HepG2 (cell line): ENCODE measurements around the gene ZNF3. TPM values are rescaled to one million over a fixed set of nuclear protein-coding genes. Genes with fewer than 3 reads are reported as not detected.

Experiments
- DPF2 ChIP-seq: sonication (generic); formaldehyde crosslinking; IDR thresholded peaks from 2 replicates; pipeline ENCODE4 v1.4.0; 2020; ENCODE audit warnings: mild to moderate bottlenecking, low read depth, missing genetic modification reagents, borderline replicate concordance
- GATAD1 ChIP-seq: IDR thresholded peaks from 2 replicates; pipeline ENCODE4 v1.6.1; 2016; ENCODE audit warnings: missing genetic modification reagents, missing compliant biosample characterization
- GTF3A ChIP-seq: sonication (generic); formaldehyde crosslinking; conservative IDR thresholded peaks from 2 replicates; pipeline ENCODE4 v1.4.0; 2020; ENCODE audit warnings: mild to moderate bottlenecking, missing genetic modification reagents
- HCFC1 ChIP-seq: fragments of 150-350 bp; IDR thresholded peaks from 2 replicates; pipeline ENCODE4 v1.6.1; 2014; ENCODE audit warnings: low read depth, low read length
- KLF11 ChIP-seq: IDR thresholded peaks from 2 replicates; pipeline ENCODE4 v1.6.1; 2016; ENCODE audit warnings: missing compliant biosample characterization
- MAFF ChIP-seq: IDR thresholded peaks from 2 replicates; pipeline ENCODE4 v1.6.1; 2011; ENCODE audit warnings: low read depth, low read length, improper control_type of control experiment
- NAIF1 ChIP-seq: sonication (generic); formaldehyde crosslinking; IDR thresholded peaks from 2 replicates; pipeline ENCODE4 v1.5.0; 2020; ENCODE audit warnings: mild to moderate bottlenecking, missing genetic modification reagents, borderline replicate concordance
- NFYB ChIP-seq: sonication (generic); formaldehyde crosslinking; IDR thresholded peaks from 2 replicates; pipeline ENCODE4 v1.4.0; 2020; ENCODE audit warnings: missing genetic modification reagents
- PCBP2 ChIP-seq: fragments of 200-400 bp; formaldehyde crosslinking; optimal IDR thresholded peaks from 2 replicates; pipeline ENCODE3; 2018; ENCODE audit warnings: low read length, low read depth; ENCODE audit not compliant: poor library complexity, severe bottlenecking
- RAD51 ChIP-seq: fragments of 450-650 bp; IDR thresholded peaks from 2 replicates; pipeline ENCODE4 v1.6.1; 2016; ENCODE audit warnings: borderline replicate concordance
- SATB2 ChIP-seq: sonication (generic); formaldehyde crosslinking; IDR thresholded peaks from 2 replicates; pipeline ENCODE4 v1.5.0; 2020; ENCODE audit warnings: missing genetic modification reagents
- TFE3 ChIP-seq: IDR thresholded peaks from 2 replicates; pipeline ENCODE4 v1.6.1; 2016
- U2AF1 ChIP-seq: fragments of 200-400 bp; formaldehyde crosslinking; optimal IDR thresholded peaks from 2 replicates; pipeline ENCODE3; 2017; ENCODE audit warnings: mild to moderate bottlenecking, low read depth, low read length
- ZFP82 ChIP-seq: sonication (generic); formaldehyde crosslinking; IDR thresholded peaks from 2 replicates; pipeline ENCODE4 v1.5.1; 2020; ENCODE audit warnings: mild to moderate bottlenecking, missing genetic modification reagents, borderline replicate concordance
- ZFY ChIP-seq: sonication (generic); formaldehyde crosslinking; IDR thresholded peaks from 2 replicates; pipeline ENCODE4 v1.4.0; 2020; ENCODE audit warnings: missing genetic modification reagents
- ZNF543 ChIP-seq: sonication (generic); formaldehyde crosslinking; IDR thresholded peaks from 2 replicates; pipeline ENCODE4 v1.4.0; 2020; ENCODE audit warnings: mild to moderate bottlenecking, missing genetic modification reagents
- ZNF619 ChIP-seq: sonication (generic); formaldehyde crosslinking; IDR thresholded peaks from 2 replicates; pipeline ENCODE4 v1.4.0; 2020; ENCODE audit warnings: mild to moderate bottlenecking, missing genetic modification reagents
- ZNF709 ChIP-seq: sonication (generic); formaldehyde crosslinking; IDR thresholded peaks from 2 replicates; pipeline ENCODE4 v1.5.0; 2020; ENCODE audit warnings: mild to moderate bottlenecking, missing genetic modification reagents
- polyA plus RNA-seq, 8 experiments: library from polyadenylated mRNA; depleted of rRNA in 3 of 8; stranded (reverse) in 7 of 8; unstranded in 1 of 8; fragments of >200 nt; fragmentation: Illumina TruSeq in 4 of 8; extraction: Trizol in 4 of 8; gene quantifications; 2 replicates each; pipeline versions ENCODE4 v1.2.1 to v1.2.3, GENCODE V29; 2011 to 2016; ENCODE audit warnings: low read depth in 4 of 8, missing spikeins in 1 of 8, mixed read lengths in 1 of 8; ENCODE audit not compliant: insufficient read depth in 1 of 8
- total RNA-seq, 5 experiments: library from RNA; depleted of rRNA; stranded (reverse); fragments of >200 nt; fragmentation: Illumina TruSeq; extraction: Trizol; gene quantifications; 2 replicates each; pipeline ENCODE4 v1.2.3, GENCODE V29; 2016; ENCODE audit warnings: low read depth in 1 of 5
- TF ChIP-seq, protein P1 (sequence below): IDR thresholded peaks from 2 replicates; pipeline ENCODE4 v1.4.0; 2020; ENCODE audit warnings: mild to moderate bottlenecking, missing genetic modification reagents
- TF ChIP-seq, protein P2 (sequence below): IDR thresholded peaks from 2 replicates; pipeline ENCODE4 v1.6.1; 2012; ENCODE audit warnings: low read length, improper control_type of control experiment
- TF ChIP-seq, protein P3 (sequence below): sonication (generic); formaldehyde crosslinking; IDR thresholded peaks from 2 replicates; pipeline ENCODE4 v1.5.1; 2020; ENCODE audit warnings: mild to moderate bottlenecking, missing genetic modification reagents, moderate library complexity

The ZNF3 gene
- total and polyA plus RNA-seq, 2 of the 13 experiments (the other 11 are each of a cell fraction or from before 2014, with no cell fraction given), result 33.7 to 56.9 TPM

- TF ChIP-seq PCBP2, result no peak
- TF ChIP-seq ZFY (CRISPR knock-in tag), result peak; percentile 73
- TF ChIP-seq HCFC1, result peak; percentile 43; the same call in 1 of the 2 replicates
- 0 out of 2 replicates have a peak, but pooled peaks have one; percentile 41 for TF ChIP-seq ZNF709 (CRISPR knock-in tag)
- TF ChIP-seq KLF11 (CRISPR knock-in tag), result no peak
- no peak for TF ChIP-seq GTF3A (CRISPR knock-in tag)
- no peak for TF ChIP-seq ZNF619 (CRISPR knock-in tag)
- TF ChIP-seq U2AF1, result peak; percentile 41
- TF ChIP-seq RAD51, result no peak
- TF ChIP-seq MAFF, result no peak
- TF ChIP-seq DPF2 (CRISPR knock-in tag), result 0 out of 2 replicates have a peak, but pooled peaks have one; percentile 31
- TF ChIP-seq SATB2, result no peak
- peak; percentile 43; the same call in 1 of the 2 replicates for TF ChIP-seq TFE3 (CRISPR knock-in tag)
- peak; percentile 80; the same call in 1 of the 2 replicates for TF ChIP-seq ZFP82 (CRISPR knock-in tag)
- peak; percentile 86 for TF ChIP-seq NFYB (CRISPR knock-in tag)
- TF ChIP-seq, protein P1, sequence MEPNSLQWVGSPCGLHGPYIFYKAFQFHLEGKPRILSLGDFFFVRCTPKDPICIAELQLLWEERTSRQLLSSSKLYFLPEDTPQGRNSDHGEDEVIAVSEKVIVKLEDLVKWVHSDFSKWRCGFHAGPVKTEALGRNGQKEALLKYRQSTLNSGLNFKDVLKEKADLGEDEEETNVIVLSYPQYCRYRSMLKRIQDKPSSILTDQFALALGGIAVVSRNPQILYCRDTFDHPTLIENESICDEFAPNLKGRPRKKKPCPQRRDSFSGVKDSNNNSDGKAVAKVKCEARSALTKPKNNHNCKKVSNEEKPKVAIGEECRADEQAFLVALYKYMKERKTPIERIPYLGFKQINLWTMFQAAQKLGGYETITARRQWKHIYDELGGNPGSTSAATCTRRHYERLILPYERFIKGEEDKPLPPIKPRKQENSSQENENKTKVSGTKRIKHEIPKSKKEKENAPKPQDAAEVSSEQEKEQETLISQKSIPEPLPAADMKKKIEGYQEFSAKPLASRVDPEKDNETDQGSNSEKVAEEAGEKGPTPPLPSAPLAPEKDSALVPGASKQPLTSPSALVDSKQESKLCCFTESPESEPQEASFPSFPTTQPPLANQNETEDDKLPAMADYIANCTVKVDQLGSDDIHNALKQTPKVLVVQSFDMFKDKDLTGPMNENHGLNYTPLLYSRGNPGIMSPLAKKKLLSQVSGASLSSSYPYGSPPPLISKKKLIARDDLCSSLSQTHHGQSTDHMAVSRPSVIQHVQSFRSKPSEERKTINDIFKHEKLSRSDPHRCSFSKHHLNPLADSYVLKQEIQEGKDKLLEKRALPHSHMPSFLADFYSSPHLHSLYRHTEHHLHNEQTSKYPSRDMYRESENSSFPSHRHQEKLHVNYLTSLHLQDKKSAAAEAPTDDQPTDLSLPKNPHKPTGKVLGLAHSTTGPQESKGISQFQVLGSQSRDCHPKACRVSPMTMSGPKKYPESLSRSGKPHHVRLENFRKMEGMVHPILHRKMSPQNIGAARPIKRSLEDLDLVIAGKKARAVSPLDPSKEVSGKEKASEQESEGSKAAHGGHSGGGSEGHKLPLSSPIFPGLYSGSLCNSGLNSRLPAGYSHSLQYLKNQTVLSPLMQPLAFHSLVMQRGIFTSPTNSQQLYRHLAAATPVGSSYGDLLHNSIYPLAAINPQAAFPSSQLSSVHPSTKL (CRISPR knock-in tag), result peak; percentile 79; the same call in 1 of the 2 replicates
- TF ChIP-seq NAIF1 (CRISPR knock-in tag), result no peak
- TF ChIP-seq, protein P2, sequence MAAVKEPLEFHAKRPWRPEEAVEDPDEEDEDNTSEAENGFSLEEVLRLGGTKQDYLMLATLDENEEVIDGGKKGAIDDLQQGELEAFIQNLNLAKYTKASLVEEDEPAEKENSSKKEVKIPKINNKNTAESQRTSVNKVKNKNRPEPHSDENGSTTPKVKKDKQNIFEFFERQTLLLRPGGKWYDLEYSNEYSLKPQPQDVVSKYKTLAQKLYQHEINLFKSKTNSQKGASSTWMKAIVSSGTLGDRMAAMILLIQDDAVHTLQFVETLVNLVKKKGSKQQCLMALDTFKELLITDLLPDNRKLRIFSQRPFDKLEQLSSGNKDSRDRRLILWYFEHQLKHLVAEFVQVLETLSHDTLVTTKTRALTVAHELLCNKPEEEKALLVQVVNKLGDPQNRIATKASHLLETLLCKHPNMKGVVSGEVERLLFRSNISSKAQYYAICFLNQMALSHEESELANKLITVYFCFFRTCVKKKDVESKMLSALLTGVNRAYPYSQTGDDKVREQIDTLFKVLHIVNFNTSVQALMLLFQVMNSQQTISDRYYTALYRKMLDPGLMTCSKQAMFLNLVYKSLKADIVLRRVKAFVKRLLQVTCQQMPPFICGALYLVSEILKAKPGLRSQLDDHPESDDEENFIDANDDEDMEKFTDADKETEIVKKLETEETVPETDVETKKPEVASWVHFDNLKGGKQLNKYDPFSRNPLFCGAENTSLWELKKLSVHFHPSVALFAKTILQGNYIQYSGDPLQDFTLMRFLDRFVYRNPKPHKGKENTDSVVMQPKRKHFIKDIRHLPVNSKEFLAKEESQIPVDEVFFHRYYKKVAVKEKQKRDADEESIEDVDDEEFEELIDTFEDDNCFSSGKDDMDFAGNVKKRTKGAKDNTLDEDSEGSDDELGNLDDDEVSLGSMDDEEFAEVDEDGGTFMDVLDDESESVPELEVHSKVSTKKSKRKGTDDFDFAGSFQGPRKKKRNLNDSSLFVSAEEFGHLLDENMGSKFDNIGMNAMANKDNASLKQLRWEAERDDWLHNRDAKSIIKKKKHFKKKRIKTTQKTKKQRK, result no peak
- TF ChIP-seq ZNF543 (CRISPR knock-in tag), result peak; percentile 90
- peak; percentile 90 for TF ChIP-seq GATAD1 (CRISPR knock-in tag)
- TF ChIP-seq, protein P3, sequence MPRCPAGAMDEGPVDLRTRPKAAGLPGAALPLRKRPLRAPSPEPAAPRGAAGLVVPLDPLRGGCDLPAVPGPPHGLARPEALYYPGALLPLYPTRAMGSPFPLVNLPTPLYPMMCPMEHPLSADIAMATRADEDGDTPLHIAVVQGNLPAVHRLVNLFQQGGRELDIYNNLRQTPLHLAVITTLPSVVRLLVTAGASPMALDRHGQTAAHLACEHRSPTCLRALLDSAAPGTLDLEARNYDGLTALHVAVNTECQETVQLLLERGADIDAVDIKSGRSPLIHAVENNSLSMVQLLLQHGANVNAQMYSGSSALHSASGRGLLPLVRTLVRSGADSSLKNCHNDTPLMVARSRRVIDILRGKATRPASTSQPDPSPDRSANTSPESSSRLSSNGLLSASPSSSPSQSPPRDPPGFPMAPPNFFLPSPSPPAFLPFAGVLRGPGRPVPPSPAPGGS (CRISPR knock-in tag), result no peak; the same call in 1 of the 2 replicates
These were observed 19.0 kb upstream of the ZNF3 start (continued) for GRCh38 chr7:100100420-100101015.
